Stimulated activated CD8-positive, alpha-beta memory T cell treated with anti-CD3 and anti-CD28 coated beads, Interleukin-15, amount 100 ng/mL, for 24 hours (primary cell): ENCODE measurements around the gene MAP3K5.

Experiments
- DNase-seq: peaks from one replicate; pipeline ENCODE4 v3.0.0-alpha.2; 2020; ENCODE audit warnings: low read depth

MAP3K5 gene

GRCh38 chr6:136683209-136683941 is 108.9 kb downstream of the MAP3K5 start:
- DNase-seq = no peak

GRCh38 chr6:136682292-136682691 is 110.0 kb downstream of the MAP3K5 start:
- DNase-seq = no peak

DNA sequence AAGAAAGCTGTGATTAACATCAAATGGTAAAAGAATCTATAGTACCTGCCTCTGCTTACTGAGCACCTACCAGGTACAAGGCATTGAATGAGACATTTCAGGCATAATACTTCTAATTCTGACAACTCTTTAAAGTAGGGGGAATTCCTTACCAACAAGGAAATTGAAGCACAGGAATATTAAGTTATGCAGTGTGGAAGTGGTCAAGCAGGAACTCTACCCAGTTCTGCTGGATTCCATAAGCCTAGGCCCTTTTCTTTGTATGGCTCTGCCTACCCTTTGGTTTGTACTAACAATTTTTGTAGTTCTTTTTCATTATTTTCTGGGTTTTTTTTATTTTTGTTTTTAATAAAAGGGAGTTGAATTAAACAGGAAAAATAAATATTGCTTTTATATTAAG is 114.5 kb downstream of the MAP3K5 start:
- no peak for DNase-seq

GRCh38 chr6:136677344-136677743 is 114.9 kb downstream of the MAP3K5 start:
- DNase-seq = no peak

DNA sequence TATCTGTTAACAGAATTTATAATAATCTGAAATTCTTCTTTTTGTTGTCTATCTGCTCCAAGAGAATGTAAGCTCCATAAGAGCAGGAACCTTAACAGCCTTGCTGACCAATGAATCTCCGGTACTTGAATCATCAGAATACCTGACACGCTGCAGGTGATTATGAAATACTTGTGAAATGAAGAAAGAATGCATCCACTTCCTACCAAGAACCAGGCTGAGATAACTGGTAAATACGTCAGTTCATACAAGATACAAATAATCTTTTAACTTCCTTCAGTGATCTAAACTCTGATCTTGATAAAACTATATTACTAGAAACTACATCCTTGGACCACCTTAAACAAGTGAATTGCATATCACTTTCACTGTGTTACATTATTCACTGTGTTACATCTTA is 116.2 kb downstream of the MAP3K5 start:
- no peak for DNase-seq

DNA sequence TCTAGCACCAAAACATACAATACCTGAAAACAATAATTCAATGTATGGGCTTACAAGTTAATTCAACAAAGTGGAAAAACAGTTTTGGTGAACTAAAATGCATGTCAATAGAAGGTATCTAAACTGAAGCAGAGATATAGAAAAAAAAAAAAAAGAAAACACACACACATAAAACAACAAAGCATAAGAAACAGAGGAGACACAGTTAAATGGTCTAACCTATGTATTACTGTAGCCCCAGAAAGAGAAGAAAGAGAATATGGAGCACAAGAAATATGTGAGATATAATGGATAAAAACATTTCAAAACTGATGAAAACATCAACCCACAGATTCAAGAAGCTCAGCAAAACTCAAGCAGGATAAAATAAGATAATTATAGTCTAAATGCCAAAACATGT is 118.7 kb downstream of the MAP3K5 start:
- DNase-seq = no peak

DNA sequence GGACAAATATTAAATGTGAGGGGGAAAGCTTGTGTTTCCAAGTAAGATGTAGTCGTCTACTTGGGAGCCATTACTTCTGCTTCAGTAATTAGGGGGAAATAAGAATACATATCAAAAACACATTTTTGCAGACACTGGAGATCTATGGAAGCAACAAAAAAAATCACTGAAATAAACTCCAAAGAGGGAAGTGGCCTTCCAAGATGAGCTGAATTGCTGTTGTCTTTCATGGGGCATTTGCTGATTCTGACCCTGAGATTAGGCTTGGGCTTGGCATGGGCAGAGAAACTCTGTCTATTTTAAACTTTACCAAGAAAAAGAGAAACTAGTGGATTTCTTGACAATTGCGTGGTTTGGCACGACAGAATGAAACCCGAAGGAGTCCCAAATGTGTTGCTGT is 120.1 kb downstream of the MAP3K5 start:
- no peak for DNase-seq

GRCh38 chr6:136669299-136669699 is 123.0 kb downstream of the MAP3K5 start:
- DNase-seq = no peak

DNA sequence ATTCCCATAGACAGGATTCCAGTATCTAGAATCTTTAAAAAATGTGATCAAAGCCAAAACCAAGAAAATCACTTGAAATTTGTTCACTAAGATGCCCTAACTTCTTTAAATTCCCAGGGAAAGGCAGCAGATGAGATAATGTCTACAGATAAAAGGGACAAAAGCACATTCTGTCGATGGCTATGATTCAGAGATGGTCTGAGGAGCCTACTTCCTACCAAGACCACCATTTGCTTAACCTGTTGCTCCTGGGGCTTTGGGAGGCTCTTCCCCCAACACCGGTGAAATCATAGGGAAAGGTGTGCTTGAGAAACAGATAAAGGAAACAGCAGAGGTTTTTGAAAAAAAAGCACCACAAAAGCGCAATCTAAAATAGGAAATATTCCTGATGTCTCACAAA is 123.7 kb downstream of the MAP3K5 start:
- no peak for DNase-seq

- no peak for DNase-seq
Observed at GRCh38 chr6:136666041-136666440, 126.2 kb downstream of the MAP3K5 start.

DNA sequence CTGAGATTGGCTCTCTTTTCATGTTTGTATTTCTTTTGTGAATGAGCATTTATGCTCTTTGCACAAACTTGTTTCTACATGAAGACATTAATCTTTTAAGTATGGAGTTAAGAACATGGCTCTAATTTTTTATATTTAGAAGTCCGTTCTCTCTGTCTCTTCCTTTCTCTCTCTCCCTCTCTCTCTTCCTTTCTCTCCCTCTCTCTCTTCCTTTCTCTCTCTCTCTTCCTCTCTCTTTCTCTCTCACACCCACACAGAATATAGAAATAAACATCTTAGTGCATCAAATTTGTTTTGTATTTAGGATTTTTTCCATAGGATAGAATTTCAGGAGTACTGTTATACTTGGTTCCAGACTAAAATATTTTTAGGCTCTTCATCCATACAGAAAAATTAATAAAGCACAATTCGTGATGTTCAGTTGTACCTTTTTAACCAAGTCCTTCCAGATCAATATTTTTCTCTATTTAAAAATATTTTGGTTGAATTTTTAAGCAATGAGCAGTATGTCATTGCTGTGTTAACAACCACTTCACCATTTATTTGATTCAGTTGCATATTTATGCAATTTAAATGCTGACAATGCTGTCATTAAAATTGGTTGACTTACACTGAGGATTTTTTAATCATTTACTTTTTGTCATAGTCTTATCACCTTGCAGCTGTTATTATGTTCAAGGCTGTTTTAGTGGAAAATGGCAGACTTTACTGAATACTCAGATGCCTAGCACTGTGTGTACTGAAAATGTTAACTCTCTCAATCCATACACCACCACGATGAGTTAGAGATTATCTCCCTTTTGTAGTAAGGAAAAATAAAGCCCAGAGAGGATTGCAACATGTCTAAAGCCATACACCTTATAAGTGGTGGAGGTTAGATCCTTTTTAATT is 129.7 kb downstream of the MAP3K5 start:
- no peak for DNase-seq

DNA sequence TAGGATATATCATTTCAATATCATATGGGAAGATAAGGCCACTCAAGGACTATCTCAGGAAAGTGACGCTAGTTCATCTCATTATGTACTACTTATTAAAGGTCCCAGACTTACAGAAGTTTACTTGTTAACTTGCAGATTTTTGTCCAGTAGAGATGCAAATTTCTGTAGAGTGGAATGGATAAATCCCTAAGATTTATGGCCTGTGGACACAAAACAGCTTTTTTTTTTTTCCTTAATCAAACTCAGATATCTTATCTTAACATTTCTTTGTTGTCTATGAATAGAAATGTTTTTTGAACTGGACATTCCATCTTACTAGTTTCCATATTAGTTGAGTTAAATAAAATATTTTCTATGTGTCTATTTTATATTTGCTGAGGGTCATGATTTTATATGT is 131.6 kb downstream of the MAP3K5 start:
- no peak for DNase-seq

DNA sequence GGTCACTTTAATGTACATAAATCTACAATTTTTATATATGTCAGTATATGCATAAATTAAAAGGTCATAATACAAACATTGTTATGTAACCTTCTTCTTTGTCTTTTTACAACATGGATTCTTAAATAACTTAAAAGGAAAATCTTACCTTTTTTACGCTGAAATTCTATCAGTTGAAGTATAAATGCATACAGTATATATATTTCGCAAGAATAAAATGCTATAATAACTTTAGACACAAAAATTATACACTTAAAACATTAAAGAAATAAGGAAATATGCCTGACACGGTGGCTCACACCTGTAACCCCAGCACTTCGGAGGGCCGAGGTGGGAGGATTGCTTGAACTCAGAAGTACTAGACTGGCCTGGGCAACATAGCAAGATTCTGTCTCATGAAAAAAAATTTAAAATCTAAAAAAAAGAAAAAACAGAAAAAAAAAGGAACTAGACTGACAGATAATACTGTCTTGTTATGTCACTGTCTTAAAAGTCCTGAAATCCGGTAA is 132.2 kb downstream of the MAP3K5 start:
- no peak for DNase-seq

- no peak for DNase-seq
Observed at GRCh38 chr6:136658711-136659110, 133.6 kb downstream of the MAP3K5 start.

GRCh38 chr6:136657666-136658065 is 134.6 kb downstream of the MAP3K5 start:
- DNase-seq = no peak

DNA sequence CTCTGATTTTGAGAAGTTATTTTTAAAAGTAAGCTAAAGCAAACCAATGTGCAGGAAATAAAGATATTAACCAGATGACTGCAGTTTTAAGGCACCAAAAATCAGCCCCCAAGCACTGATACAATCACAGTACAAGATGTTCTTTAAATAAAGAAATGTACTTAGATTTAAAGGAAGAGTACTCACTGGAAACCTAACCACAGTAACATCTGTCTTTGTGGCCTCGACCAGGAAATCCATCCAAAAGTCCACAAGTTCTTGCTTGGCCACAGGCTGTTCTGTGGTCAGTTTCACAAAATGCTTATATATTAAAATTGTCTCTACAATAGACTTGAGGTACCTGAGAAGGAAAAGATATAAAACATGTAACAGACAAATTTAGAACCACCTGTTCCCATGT is 136.2 kb downstream of the MAP3K5 start:
- DNase-seq = no peak

DNA sequence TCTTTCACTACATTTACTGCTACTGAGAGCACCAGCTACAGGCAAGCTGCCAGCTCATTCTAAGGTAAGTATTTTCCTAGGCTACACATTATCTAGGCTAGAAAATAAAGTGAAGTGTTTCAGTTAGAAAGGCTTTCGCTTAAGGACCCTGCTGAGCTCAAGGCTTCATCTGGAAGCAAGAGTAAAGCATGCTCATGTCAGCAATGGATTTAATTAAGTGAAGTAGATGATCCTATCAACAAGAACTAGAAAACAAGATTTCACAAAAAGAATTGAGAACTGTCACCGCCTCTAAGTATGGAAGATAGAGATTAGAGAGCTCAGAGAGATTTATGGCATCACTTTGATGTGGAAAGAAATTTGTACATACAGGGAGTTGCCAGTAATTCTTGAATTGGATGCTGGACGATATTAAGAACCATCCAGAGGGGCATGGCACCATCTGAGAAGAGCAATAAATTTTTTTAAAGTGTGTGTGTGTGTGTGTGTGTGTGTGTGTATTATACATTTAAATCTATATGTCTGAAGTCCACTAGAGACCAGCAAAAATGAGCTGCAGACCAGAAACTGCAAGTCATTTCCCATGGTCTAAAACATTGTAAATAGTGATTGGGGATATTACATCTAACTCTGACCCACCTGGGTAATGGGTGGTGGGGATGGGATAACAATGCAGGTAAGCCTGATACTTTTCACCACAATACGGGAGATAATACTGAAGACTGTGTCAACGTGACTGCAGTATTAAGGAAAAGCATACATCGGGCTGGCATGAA is 136.8 kb downstream of the MAP3K5 start:
- no peak for DNase-seq

DNA sequence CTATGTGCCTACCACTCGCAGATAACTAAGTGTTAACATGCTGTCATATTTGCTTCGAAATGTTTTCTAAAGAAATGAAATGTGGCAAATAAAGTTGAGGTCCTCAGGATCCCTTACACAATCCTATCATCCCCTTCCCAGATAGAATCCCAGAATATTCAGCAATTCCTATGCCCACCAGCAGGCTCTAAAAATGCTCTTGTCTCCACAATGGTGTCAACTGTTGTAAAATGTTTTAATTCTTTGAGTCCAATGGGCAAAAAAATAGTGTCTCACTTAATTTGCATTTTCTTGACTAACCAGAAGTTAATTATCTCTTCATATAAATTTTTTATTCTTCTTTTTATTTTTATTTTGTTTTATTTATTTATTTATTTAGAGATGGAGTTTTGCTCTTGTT is 138.2 kb downstream of the MAP3K5 start:
- no peak for DNase-seq

GRCh38 chr6:136652656-136653055 is 139.6 kb downstream of the MAP3K5 start:
- no peak for DNase-seq

GRCh38 chr6:136651982-136652381 is 140.3 kb downstream of the MAP3K5 start:
- DNase-seq = no peak

GRCh38 chr6:136647363-136647852 is 144.9 kb downstream of the MAP3K5 start:
- no peak for DNase-seq

GRCh38 chr6:136646377-136646776 is 145.9 kb downstream of the MAP3K5 start:
- DNase-seq = no peak
